HG02840 (cell line): ENCODE measurements around the gene SERPINA10.

Source experiments
- ATAC-seq: cut with Tn5 transposase; IDR thresholded peaks from one replicate; pipeline ENCODE4 v1.9.1; 2021; ENCODE audit warnings: mild to moderate bottlenecking, moderate library complexity, moderate number of reproducible peaks; ENCODE audit not compliant: unreplicated experiment, low FRiP score

Gene SERPINA10, protein sequence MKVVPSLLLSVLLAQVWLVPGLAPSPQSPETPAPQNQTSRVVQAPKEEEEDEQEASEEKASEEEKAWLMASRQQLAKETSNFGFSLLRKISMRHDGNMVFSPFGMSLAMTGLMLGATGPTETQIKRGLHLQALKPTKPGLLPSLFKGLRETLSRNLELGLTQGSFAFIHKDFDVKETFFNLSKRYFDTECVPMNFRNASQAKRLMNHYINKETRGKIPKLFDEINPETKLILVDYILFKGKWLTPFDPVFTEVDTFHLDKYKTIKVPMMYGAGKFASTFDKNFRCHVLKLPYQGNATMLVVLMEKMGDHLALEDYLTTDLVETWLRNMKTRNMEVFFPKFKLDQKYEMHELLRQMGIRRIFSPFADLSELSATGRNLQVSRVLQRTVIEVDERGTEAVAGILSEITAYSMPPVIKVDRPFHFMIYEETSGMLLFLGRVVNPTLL

GRCh38 chr14:94292872-94293577 is at the start of gene SERPINA10:
TSS of gene SERPINA10 (minus strand) at chr14:94293268. CDS start at chr14:94290593, 2,675 bp downstream.
- ATAC-seq, result no peak

GRCh38 chr14:94342334-94342934 is 49.4 kb upstream of the SERPINA10 start:
- ATAC-seq, result no peak

- ATAC-seq, result no peak
Measured at GRCh38 chr14:94341656-94342333, 48.7 kb upstream of the SERPINA10 start.

- ATAC-seq, result no peak
Measured at GRCh38 chr14:94340533-94340932, 47.5 kb upstream of the SERPINA10 start.

- ATAC-seq, result no peak
Measured at GRCh38 chr14:94338023-94338422, 45.0 kb upstream of the SERPINA10 start.

DNA sequence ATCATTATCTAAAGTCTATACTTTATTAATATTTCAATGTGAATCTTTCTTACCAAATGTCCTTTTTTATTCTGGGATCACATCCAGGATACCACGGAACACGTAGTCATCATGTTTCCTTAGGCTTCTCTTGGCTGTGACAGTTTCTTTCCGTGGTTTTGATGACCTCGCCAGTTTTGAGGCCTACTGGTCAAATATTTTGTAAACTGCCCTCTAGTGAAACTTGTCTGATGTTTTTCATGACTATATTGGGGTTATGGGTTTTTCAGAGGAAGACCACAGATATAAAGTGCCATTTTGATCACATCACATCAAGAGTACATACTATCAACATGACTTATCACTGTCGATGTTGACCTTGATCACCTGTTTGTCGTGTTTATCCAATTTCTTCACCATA is 44.2 kb upstream of the SERPINA10 start:
- no peak for ATAC-seq

- no peak for ATAC-seq
Measured at GRCh38 chr14:94334872-94335271, 41.8 kb upstream of the SERPINA10 start.

GRCh38 chr14:94332587-94332986 is 39.5 kb upstream of the SERPINA10 start:
- ATAC-seq, result no peak

DNA sequence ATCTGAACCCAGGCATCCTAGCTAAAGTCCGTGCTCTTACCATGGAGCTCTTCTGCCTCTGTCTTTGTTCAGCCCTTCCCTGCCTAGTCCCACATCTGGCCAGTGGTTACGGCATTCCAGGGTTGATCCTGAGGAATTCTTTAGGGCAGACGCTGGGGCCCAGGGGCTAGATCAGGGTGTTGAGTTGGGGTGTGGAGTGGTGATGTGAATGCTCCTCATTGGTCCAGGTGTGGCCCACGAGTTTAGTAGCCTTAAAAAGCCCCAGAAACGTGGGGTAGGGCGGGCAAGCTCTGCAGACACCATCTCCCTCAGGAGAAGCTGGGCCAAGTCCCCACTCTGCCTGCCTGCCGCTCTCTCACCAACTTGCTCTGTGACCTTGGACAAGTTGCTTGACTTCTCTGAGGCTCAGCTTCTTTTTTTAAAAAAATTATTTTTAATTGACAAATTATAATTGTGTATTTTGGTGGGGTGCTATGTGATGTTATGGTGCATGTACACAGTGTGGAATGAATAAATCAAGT is 39.1 kb upstream of the SERPINA10 start:
- no peak for ATAC-seq

DNA sequence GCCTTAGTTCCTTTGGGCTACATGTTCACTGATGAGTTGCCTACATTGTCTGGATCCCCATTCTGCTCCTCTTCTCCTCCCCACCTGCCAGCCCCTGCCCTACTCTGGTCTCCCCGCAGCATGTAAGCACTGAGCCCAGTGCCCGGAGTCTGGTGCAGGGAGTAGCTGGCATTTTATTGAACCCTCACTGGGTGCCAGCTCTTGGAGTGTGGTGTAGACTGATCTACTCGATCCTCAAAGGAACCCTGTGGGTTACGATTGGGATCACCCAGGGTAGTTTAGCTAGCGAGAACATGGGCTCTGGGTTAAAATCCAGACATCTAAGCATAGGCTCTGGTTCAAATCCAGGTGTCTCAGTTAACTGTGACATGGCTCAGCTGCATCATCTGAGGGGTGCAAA is 38.4 kb upstream of the SERPINA10 start:
- no peak for ATAC-seq

GRCh38 chr14:94330857-94331256 is 37.8 kb upstream of the SERPINA10 start:
- no peak for ATAC-seq

- no peak for ATAC-seq
Measured at GRCh38 chr14:94330432-94330831, 37.4 kb upstream of the SERPINA10 start.

- ATAC-seq, result no peak
Measured at GRCh38 chr14:94329857-94330256, 36.8 kb upstream of the SERPINA10 start.

DNA sequence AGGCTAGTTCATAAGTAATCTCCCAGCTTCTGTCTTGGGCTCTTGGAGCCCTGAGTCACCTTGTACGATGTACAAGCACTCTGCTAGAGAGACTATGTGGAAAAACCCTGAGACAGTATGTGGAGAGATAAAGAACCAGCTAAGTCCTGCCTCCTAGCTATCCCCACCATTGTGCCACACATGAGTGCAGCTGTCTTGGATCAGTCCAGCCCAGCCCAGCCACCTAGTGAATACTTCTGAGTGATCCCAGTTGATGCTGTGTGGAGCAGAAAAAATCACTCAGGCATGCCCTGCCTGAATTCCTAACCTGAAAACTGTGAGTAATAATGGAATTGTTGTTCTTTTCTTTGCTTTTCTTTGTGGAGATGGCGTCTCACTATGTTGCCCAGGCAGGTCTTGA is 35.1 kb upstream of the SERPINA10 start:
- ATAC-seq, result no peak

GRCh38 chr14:94322648-94323570 is 29.8 kb upstream of the SERPINA10 start, which contains the start of gene SERPINA6:
TSS of gene SERPINA6 (minus strand) at chr14:94323336. CDS start at chr14:94314648, 8,688 bp downstream.
- ATAC-seq, result no peak

- ATAC-seq, result no peak
Measured at GRCh38 chr14:94321421-94322271, 28.6 kb upstream of the SERPINA10 start.

DNA sequence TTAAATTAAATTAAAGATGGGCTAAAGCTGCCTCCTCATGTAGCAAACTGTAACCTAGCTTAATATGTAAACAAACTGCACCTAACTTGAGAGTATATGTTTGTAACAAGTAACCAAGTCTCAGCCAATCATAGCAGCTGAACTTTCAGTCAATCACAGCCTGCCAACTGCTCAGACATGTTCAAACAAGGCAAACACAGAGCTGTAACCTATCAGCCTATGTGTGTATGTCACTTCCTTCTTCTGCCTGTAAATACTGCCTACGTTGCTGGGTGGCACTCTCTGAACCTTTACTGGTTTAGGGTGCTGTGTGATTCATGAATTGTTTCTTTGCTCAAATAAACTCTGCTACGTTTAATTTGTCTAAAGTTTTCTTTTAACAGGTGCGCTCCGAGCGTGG is 27.2 kb upstream of the SERPINA10 start:
- no peak for ATAC-seq

DNA sequence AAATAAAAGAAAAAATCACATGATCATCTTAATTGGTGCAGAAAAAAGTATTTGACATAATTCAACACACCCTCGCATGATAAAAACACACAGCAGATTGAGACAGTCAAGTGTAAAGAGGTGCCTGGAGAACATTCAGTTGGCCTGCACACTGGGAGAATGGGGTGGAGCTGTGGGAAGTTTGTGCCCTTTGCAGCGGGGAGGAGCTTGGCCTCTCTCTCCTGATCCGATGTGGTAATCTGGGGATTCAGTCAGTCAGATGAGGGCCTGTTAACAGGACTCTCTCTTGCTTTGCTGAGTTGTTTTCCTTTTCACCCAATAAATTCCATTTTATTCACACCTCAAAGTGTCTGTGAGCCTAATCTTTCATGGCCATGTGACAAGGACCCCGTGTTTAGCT is 24.2 kb upstream of the SERPINA10 start:
- ATAC-seq, result no peak
